Smooth muscle cell (in vitro differentiated cells): ENCODE data around the gene TPCN1. TPM values are rescaled to one million over a fixed set of nuclear protein-coding genes. Genes with fewer than 3 reads are reported as not detected.

Source experiments
- DNase-seq: peaks from one replicate; lab custom pipeline; 2025; ENCODE audit not compliant: unreplicated experiment; lab: John Stamatoyannopoulos, UW
- H2AFZ ChIP-seq: fragments of 200-600 bp; sonication (generic); 2 replicates; pipeline ENCODE4 v1.6.0; 2016; ENCODE audit warnings: antibody characterized with exemption, low read depth, mild to moderate bottlenecking
- H3F3A ChIP-seq: fragments of 200-600 bp; sonication (generic); 2 replicates; pipeline ENCODE4 v1.6.0; 2017; ENCODE audit warnings: antibody characterized with exemption, low read depth
- H3K27ac ChIP-seq: fragments of 200-600 bp; sonication (generic); 2 replicates; pipeline ENCODE4 v1.5.1; 2016; ENCODE audit warnings: low read depth, mild to moderate bottlenecking
- H3K27me3 ChIP-seq: fragments of 200-600 bp; sonication (generic); 2 replicates; pipeline ENCODE4 v1.6.1; 2016; ENCODE audit warnings: low read depth, mild to moderate bottlenecking
- H3K36me3 ChIP-seq: fragments of 200-600 bp; sonication (generic); 2 replicates; pipeline ENCODE4 v1.5.1; 2016; ENCODE audit warnings: low read depth
- H3K4me1 ChIP-seq: fragments of 200-600 bp; sonication (generic); 2 replicates; pipeline ENCODE4 v1.5.1; 2016; ENCODE audit warnings: low read depth
- H3K4me2 ChIP-seq: fragments of 200-600 bp; sonication (generic); 2 replicates; pipeline ENCODE4 v1.6.0; 2016; ENCODE audit warnings: mild to moderate bottlenecking
- H3K4me3 ChIP-seq: fragments of 200-600 bp; sonication (generic); 2 replicates; pipeline ENCODE4 v1.5.1; 2016; ENCODE audit warnings: mild to moderate bottlenecking
- H3K79me2 ChIP-seq: fragments of 200-600 bp; sonication (generic); 2 replicates; pipeline ENCODE4 v1.6.0; 2016; ENCODE audit warnings: low read depth, mild to moderate bottlenecking
- H3K9ac ChIP-seq: fragments of 200-600 bp; sonication (generic); 2 replicates; pipeline ENCODE4 v1.6.0; 2016; ENCODE audit warnings: low read depth
- H3K9me3 ChIP-seq: fragments of 200-600 bp; sonication (generic); replicated peaks from 2 replicates; pipeline ENCODE4 v1.5.1; 2016; ENCODE audit warnings: low read depth
- H4K20me1 ChIP-seq: fragments of 200-600 bp; sonication (generic); 2 replicates; pipeline ENCODE4 v1.6.0; 2016; ENCODE audit warnings: low read depth
- WGBS: methylation state at CpG from one replicate; pipeline ENCODE4 v1.1.7; 2016; ENCODE audit warnings: low lambda C conversion rate; 5-methylcytosine and 5-hydroxymethylcytosine counted together
- polyA plus RNA-seq: library from polyadenylated mRNA; unstranded; fragments of >200 nt; fragmentation: Nextera tagmentation; extraction: Ambion mirVana; gene quantifications from 2 replicates; pipeline ENCODE4 v1.2.1, GENCODE V29; 2016
- total RNA-seq: library from RNA; depleted of rRNA; stranded (reverse); fragments of >200 nt; gene quantifications from 2 replicates; pipeline ENCODE4 v1.2.3, GENCODE V29; 2014
- TF ChIP-seq, protein P1 (sequence below): fragments of 200-600 bp; sonication (generic); IDR thresholded peaks from 2 replicates; pipeline ENCODE4 v1.5.1; 2017; ENCODE audit warnings: borderline replicate concordance, mild to moderate bottlenecking, antibody characterized with exemption; ENCODE audit not compliant: insufficient read depth, poor library complexity, severe bottlenecking

TPCN1 gene
- total and polyA plus RNA-seq, 2 experiments from 2014 or later = 12.9 to 29.2 TPM

DNA sequence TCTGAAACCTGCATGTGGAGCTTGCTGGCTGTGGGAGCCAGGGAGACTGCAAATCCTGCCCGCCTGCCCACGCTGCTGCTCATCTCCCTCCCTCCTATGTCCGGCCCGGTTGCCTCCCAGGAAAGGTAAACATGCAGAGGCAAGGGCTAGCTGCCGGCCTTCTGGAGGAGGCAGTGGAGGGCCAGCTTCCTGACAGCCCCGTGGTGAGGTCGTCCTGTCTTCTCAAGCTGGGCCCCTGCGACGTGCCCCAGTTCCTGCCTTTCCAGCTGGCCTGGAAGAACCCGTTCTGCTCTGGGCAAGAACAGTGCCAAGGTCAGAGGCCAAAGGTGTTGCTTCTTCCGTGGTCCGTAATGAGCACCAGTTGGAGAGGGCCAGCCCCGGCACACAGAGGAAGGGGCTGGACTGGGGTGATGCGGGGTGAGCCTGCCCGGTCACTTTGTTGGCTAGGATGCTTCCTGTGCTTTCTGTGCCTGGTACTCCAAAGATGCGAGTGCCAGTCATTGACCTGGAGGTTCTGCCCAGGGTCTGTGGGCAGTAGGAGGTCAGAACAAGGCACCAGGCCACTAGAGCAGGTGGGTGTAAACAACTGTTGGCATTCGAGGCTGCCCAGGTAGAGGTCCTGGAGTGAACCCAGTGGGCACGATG is 25.3 kb downstream of the TPCN1 start:
- H3K4me3 ChIP-seq = no peak overlapping the region
- WGBS = 40% methylated on average over 18 of the region's 18 CpGs
- peaks cover 13% of the 10 kb centered on the region for H3F3A ChIP-seq
- peaks cover 10% of the 10 kb centered on the region for H3K4me1 ChIP-seq
- TF ChIP-seq, protein P1, sequence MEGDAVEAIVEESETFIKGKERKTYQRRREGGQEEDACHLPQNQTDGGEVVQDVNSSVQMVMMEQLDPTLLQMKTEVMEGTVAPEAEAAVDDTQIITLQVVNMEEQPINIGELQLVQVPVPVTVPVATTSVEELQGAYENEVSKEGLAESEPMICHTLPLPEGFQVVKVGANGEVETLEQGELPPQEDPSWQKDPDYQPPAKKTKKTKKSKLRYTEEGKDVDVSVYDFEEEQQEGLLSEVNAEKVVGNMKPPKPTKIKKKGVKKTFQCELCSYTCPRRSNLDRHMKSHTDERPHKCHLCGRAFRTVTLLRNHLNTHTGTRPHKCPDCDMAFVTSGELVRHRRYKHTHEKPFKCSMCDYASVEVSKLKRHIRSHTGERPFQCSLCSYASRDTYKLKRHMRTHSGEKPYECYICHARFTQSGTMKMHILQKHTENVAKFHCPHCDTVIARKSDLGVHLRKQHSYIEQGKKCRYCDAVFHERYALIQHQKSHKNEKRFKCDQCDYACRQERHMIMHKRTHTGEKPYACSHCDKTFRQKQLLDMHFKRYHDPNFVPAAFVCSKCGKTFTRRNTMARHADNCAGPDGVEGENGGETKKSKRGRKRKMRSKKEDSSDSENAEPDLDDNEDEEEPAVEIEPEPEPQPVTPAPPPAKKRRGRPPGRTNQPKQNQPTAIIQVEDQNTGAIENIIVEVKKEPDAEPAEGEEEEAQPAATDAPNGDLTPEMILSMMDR = no peak
- no peaks in the 10 kb centered on the region for H4K20me1 ChIP-seq
- no peak for DNase-seq
- peak overlapping the region; percentile 70 for H3K4me2 ChIP-seq
- H3K27me3 ChIP-seq = no peaks in the 10 kb centered on the region
- no peaks in the 10 kb centered on the region for H3K9me3 ChIP-seq
- H3K9ac ChIP-seq = peak overlapping the region; percentile 89
- H2AFZ ChIP-seq = no peak overlapping the region
- H3K79me2 ChIP-seq = no peaks in the 10 kb centered on the region
- H3K27ac ChIP-seq = peak overlapping the region; percentile 99
- H3K36me3 ChIP-seq = no peaks in the 10 kb centered on the region

DNA sequence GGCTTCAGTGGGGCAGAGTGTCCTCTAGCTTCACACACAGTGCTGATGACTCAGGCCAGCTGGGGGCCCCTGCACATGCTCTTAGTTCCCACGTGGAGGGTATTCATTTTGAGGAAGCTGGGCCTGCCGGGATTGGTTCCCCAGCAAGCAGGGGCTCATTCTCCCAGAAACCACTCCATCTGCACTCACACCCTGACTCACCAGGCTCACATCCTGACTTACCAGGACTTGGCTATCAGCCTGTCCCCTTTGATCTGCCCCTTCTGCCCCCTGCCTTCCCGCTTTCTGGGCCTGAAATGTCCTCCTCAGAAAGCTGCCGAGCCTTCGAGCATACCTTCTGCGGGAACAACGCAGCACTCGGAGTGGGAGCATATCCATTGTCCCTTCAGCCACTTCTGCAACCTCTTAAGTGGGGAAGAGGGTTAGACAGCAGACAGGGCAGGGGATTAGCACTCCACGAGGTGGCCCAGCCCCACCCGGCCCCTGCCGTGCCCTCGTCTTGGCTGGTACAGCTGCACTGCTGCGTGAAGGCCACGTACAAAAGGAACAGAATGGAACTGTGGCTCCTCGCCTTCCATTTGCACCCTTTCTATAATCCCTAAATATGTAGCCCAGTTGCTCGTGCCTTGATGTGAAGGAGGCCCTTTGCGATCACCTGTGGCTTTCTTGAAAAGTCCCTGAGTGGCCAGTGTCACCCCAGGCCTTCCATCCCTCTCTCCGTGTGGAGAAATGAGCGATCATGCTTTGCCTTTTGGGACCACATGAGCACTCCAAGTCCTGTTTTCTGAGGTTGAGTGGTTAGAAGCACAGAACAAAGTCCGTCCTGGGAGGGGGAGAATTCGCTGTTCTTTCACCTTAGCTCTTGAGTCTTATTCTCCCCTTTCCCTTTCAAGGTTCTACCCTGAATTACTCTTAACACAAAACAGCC is 26.1 kb downstream of the TPCN1 start:
- TF ChIP-seq, protein P1 = no peak
- Histone ChIP-seq H3K4me2 (peak overlapping the region; percentile 70), H3K9me3 (no peaks in the 10 kb centered on the region), H3K27ac (peak overlapping the region; percentile 99), H3K79me2 (no peaks in the 10 kb centered on the region), H3K27me3 (no peaks in the 10 kb centered on the region), H3K36me3 (no peaks in the 10 kb centered on the region), H3K9ac (peak overlapping the region; percentile 89), H3K4me1 (peaks cover 10% of the 10 kb centered on the region), H3F3A (peaks cover 8% of the 10 kb centered on the region), H4K20me1 (no peaks in the 10 kb centered on the region), H3K4me3 (no peak overlapping the region), H2AFZ (no peak overlapping the region)
- DNase-seq = no peak
- WGBS = 62% methylated on average over 21 of the region's 21 CpGs

GRCh38 chr12:113248051-113248825 is 27.0 kb downstream of the TPCN1 start:
- Histone ChIP-seq H2AFZ (no peak overlapping the region), H3K9me3 (no peaks in the 10 kb centered on the region), H4K20me1 (no peaks in the 10 kb centered on the region), H3K27me3 (no peaks in the 10 kb centered on the region), H3K4me1 (peaks cover 10% of the 10 kb centered on the region), H3F3A (peaks cover 7% of the 10 kb centered on the region), H3K27ac (no peak overlapping the region), H3K4me2 (no peak overlapping the region), H3K9ac (no peak overlapping the region), H3K36me3 (no peaks in the 10 kb centered on the region), H3K4me3 (no peak overlapping the region), H3K79me2 (no peaks in the 10 kb centered on the region)
- 86% methylated on average over 22 of the region's 22 CpGs for WGBS
- TF ChIP-seq, protein P1 = no peak
- DNase-seq = no peak
